Transverse colon (tissue), 4 donors: ENCODE data around the gene SLC24A3.

ENCODE experiments used
- CTCF ChIP-seq, 5 experiments: fragments of 200-600 bp in 3 of 5; fragments of 450-650 bp in 2 of 5; sonication (generic) in 3 of 5; IDR thresholded peaks; 1 replicate in 2 of 5; 2 replicates in 3 of 5; pipeline ENCODE4 v1.5.1; 2016 to 2017; ENCODE audit warnings: antibody characterized with exemption in 5 of 5, inconsistent platforms in 3 of 5, mild to moderate bottlenecking in 2 of 5, moderate library complexity in 1 of 5
- POLR2A ChIP-seq: fragments of 450-650 bp; IDR thresholded peaks from one replicate; pipeline ENCODE4 v1.6.1; 2016; ENCODE audit warnings: antibody characterized with exemption, mild to moderate bottlenecking, moderate library complexity
- POLR2AphosphoS5 ChIP-seq, 3 donors: sonication (generic); formaldehyde crosslinking; IDR thresholded peaks; one replicate each; pipeline ENCODE4 v1.6.1; 2016; ENCODE audit warnings: antibody characterized with exemption in 3 of 3

DNA sequence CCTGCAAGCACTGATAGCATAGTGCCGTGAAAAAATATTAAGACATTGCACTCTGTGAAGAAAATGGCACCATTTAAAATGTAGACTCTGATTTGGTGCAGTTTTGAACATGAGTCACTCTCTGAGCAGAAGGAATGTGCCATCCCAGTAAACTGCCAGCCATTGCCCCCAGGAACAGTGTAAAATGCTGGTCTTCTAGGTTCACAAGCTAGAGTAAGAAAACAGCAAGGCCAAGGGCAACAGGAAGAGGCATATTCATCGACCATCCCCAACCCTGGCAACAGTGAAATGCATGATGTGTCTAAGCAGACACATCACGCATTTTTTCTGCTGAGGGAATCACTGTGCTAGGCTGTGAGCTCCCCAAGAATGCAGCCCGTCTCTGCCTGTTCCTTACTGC is 382.5 kb downstream of the SLC24A3 start:
- TF ChIP-seq POLR2A (no peak), CTCF (IDR thresholded peaks at IDR 0.05) (no peak), POLR2AphosphoS5 (IDR thresholded peaks at IDR 0.05) (no peak)
